ENCODE results near the gene CTRB2. TPM values are rescaled to one million over a fixed set of nuclear protein-coding genes. Genes with fewer than 3 reads are reported as not detected.

The CTRB2 gene
- total RNA-seq, 1 donor, result not detected

DNA sequence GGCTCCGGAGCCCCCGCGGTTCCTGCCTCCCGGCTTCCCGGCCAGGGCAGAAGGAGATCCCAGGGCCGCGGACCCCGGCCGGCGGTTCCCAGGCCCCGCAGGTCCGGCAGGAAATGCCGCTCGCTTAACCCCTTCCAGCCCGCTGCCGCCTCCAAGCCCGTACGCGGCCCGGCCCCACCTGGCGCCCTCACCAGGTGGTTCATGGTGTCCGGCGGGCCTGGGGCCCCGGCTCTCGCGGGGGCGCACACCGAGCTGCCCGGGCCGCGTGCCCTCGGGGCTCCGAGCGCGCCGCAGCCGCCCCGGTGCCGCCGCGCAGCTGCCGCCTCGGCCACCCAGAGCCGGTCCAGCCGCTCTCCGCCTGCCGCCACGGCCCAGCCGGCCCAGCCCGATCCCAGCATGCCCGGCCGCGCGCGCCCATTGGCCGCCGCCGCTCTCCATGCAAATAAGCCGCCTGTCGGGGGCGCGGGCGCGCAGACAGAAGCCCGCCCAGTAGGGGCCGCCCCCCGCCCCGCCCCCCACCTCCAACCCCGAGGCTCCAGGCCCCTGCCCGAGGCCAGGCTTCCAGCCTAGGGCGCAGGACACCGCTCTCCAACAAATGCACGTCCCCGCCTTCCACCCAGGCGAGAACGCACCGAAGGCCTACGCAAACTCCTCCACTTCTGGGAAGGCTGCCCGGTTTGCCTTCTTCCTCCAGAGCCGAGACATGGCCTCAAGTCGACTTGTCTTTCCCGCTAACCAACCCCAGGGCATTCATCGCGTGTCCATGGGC, 44.5 kb upstream of the CTRB2 start, which contains the start of gene BCAR1:
Gene BCAR1 (minus strand): TSS at position 345 of the 769 bp plus-strand sequence. CDS start 142 bp downstream, at position 203.
- DNase-seq (ENCODE audit: low read depth), result peak; percentile 87
- TF ChIP-seq, protein P1, sequence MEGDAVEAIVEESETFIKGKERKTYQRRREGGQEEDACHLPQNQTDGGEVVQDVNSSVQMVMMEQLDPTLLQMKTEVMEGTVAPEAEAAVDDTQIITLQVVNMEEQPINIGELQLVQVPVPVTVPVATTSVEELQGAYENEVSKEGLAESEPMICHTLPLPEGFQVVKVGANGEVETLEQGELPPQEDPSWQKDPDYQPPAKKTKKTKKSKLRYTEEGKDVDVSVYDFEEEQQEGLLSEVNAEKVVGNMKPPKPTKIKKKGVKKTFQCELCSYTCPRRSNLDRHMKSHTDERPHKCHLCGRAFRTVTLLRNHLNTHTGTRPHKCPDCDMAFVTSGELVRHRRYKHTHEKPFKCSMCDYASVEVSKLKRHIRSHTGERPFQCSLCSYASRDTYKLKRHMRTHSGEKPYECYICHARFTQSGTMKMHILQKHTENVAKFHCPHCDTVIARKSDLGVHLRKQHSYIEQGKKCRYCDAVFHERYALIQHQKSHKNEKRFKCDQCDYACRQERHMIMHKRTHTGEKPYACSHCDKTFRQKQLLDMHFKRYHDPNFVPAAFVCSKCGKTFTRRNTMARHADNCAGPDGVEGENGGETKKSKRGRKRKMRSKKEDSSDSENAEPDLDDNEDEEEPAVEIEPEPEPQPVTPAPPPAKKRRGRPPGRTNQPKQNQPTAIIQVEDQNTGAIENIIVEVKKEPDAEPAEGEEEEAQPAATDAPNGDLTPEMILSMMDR (IDR thresholded peaks at IDR 0.05; ENCODE audit: insufficient read depth, low read length), result no peak
- peak within 1 kb of the TSS; percentile 76 for H3K4me3 ChIP-seq (ENCODE audit: low read depth, low read length)

GRCh38 chr16:75250809-75251279, 43.9 kb upstream of the CTRB2 start:
- peak overlapping the region; percentile 76 for H3K4me3 ChIP-seq (ENCODE audit: low read depth, low read length)
- TF ChIP-seq, protein P1 (IDR thresholded peaks at IDR 0.05; ENCODE audit: insufficient read depth, low read length), result no peak
- DNase-seq (ENCODE audit: low read depth), result no peak

DNA sequence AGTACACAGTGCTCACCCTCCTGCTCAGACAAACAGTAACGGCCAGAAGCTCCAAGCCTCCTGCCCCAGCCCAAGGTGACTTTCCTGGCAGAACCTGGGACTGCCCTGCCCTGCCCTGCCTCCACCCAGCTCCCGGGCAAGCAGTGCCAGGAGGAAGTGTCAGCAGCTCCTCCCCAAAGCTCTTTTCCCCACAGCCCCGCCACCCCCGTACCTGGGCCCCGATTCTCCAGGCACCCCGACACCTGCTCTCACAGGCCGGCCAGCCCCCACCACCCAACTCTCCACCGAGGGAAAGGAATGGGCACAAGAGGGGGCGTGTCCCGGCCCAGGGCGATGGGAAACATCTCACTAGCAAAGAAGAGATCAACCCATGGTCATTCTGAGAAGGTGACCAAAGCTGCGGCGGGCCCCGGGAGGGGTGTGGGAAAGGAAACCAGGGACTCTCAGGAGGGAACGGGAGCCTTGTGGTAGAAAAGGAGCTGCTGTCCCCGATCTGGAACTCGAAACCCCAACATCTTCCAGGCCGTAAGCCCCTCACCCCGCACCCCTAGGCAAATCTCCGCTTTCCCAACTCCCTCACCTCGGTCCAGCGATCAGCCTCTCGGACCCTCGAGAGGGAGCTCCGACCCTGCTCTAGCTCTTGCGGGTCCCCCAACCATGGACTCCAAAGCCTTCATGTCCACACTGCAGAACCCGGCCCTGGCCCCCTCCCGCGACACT, 43.3 kb upstream of the CTRB2 start:
- no peak for DNase-seq (ENCODE audit: low read depth)
- TF ChIP-seq, protein P1 (IDR thresholded peaks at IDR 0.05; ENCODE audit: insufficient read depth, low read length), result no peak
- H3K4me3 ChIP-seq (ENCODE audit: low read depth, low read length), result peak overlapping the region; percentile 76

DNA sequence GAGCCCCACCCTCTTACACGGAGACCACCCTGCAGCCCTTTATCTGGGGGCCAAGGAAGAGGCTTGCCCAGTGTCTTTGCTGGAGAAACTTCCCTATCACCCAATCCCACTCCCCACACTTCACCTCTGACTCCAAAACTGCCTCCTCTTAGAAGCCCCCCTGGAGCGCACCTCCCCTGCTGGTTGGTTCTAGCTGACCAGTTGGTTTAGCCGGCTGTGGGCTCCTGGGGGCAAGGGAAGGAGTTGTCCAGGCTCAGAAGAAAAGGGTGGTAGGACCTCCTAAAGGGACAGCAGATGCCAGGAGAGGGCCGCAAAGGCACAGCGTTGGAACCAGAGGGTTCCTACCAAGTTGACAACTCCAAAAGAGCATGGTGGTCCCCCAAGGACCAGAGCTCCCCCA, 42.5 kb upstream of the CTRB2 start:
- TF ChIP-seq, protein P1 (IDR thresholded peaks at IDR 0.05; ENCODE audit: insufficient read depth, low read length), result no peak
- no peak for DNase-seq (ENCODE audit: low read depth)
- no peak overlapping the region for H3K4me3 ChIP-seq (ENCODE audit: low read depth, low read length)

DNA sequence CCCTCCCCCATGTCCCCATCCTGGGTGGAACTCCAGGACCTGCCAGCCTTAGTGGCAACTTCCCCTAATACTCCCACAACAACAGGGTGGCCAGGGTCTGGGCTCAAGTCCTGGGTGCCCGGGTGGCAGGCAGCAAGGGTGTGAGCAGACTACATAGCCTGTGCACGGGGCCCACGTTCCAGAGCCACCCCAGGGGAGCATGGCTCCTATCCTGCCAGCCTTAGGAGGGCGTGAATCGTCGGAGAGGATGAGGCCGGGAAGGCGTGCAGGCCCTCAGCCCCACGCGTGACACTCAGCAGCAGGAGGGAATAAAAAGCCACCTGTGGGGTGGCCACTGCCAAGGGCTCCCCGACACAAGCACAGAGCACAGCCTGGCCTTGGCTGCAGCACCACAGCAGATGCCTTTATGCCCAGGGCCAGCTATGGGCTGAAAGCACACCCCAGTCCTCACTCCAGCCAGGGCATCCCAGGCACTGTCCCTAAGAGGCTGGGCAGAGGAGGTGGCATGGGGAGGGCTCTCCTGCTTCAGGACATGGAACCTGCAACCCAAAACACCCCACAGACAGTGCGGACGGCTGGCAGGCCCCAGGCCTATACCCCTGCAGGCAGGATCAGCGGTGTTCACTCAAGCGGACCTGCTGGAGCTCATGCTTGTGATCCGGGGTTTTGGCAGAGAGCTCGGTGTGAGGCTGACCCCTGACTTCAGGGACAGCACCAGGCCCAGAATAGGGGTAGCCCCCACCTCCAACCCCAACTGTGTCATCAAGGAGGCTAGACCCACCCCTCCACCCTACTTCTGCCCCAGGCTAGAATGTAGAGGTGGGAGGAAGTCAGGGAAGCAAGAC, 41.8 kb upstream of the CTRB2 start:
- TF ChIP-seq, protein P1 (IDR thresholded peaks at IDR 0.05; ENCODE audit: insufficient read depth, low read length), result no peak
- H3K4me3 ChIP-seq (ENCODE audit: low read depth, low read length), result no peak overlapping the region
- no peak for DNase-seq (ENCODE audit: low read depth)

DNA sequence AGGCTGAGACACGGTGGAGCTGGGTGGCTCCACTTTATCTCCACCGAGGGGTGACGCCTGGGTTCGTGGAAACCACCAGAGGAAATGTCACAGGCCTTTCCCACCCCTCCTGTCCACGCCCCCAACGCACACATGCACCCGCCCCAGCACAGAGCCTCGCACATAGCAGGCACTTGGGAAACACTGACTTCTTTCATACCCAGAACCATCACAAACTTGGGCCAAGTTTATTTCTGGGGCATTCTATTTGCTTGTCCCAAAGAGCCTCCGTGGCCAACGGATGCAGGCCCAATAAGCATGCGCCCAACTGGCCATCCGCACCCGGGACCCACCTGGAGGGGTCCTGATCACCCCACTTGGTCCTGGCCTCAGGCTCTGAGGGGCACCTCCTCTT, 41.2 kb upstream of the CTRB2 start:
- no peak for DNase-seq (ENCODE audit: low read depth)
- TF ChIP-seq, protein P1 (IDR thresholded peaks at IDR 0.05; ENCODE audit: insufficient read depth, low read length), result no peak
- no peak overlapping the region for H3K4me3 ChIP-seq (ENCODE audit: low read depth, low read length)

Data from fibroblast of the aortic adventitia (primary cell).